Activated naive CD4-positive, alpha-beta T cell treated with anti-CD3 and anti-CD28 coated beads, Interleukin-2, amount 50 U/mL, for 16 hours (primary cell): ENCODE measurements around the gene ARMC2.
"Not testable (repeated sequence)": the region's sequence is repeated elsewhere in the genome, so short reads cannot be mapped to it uniquely, and the experiment has no call there.

ENCODE experiments used
- DNase-seq: peaks from one replicate; pipeline ENCODE4 v3.0.0-alpha.2; 2020

ARMC2 gene

GRCh38 chr6:108848116-108848868 is at the start of gene ARMC2:
TSS of gene ARMC2 (plus strand) at chr6:108848422. CDS start at chr6:108854268, 5,846 bp downstream.
- DNase-seq: peak; percentile 81

DNA sequence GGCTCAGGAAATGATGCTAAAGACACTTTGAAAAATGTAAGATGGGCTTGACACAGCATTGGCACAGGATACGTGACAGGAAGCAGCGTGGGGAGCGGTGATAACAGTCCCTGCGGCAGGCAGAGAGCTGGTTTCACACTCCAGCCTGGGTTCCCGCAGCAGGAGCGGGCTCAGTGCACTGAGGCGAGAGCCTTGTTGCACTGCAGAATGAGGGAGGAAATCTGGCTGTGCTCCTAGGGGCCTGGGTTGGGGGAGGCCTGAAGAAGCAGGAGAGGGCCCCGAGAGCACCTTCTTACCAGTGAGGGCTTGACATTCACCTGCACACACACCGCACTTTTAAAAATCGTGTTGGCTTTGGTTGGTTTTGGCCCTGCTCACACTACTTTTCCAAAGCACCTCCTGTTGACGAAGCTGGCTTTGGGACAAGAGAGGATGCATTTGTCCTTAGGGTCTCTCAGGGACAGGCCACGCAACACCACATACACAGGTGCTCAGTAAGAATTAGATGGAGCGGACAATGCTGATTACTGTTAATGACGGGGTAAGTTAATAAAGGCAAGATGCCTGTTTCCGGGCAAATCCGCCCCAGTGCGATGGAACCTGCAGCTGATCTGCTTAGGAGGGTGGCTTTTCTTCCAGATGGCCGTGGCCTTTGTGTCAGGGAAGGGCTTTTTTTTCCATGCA is 49.4 kb upstream of the ARMC2 start:
- peak; percentile 34 for DNase-seq

DNA sequence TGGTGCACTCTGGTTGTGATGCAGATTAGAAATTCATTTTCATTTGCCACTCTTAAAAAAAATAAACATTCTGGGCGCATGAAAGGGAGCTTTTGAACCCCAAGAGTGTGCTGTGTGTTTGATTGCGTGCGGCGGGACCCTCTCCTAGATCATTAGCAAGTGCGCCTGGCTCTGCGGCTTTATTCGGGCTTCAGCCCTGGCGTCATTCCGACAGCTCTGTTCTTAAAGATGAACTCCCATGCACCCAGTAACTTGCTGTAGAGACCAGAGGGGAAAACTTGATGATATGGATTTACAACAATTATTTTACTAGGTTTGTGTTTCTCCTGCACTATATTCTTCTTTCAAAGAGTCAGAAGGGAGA is 48.9 kb upstream of the ARMC2 start:
- no peak for DNase-seq

GRCh38 chr6:108799791-108800190 is 48.4 kb upstream of the ARMC2 start:
- no peak for DNase-seq

- DNase-seq: no peak
Measured at GRCh38 chr6:108800427-108800864, 47.8 kb upstream of the ARMC2 start.

- DNase-seq: no peak
Measured at GRCh38 chr6:108801366-108801765, 46.9 kb upstream of the ARMC2 start.

DNA sequence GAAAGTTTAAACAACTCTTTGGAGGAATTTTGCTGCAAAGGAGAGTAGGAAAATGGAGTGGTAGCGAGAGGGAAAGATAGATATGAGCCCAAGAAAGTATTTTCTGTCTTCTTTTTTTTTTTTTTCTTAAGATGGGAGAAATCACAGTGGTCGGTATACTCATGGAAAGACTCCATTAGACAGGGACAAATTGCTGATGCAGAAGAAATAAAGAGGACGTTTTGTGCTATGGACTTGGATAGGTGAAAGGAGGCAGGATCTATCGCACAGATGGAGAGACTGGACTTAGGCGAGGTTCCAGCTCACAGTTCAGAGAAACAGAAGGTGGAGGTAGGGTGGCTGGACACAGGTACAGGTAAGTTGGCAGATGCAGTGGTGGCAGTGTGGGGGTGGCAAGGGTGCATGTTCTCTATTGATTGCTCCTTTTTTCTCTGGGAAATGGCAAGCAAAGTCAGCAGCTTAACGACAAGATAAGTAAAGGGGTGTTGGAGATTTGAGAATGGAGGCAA is 44.2 kb upstream of the ARMC2 start:
- no peak for DNase-seq

- no peak for DNase-seq
Measured at GRCh38 chr6:108804956-108805355, 43.3 kb upstream of the ARMC2 start.

DNA sequence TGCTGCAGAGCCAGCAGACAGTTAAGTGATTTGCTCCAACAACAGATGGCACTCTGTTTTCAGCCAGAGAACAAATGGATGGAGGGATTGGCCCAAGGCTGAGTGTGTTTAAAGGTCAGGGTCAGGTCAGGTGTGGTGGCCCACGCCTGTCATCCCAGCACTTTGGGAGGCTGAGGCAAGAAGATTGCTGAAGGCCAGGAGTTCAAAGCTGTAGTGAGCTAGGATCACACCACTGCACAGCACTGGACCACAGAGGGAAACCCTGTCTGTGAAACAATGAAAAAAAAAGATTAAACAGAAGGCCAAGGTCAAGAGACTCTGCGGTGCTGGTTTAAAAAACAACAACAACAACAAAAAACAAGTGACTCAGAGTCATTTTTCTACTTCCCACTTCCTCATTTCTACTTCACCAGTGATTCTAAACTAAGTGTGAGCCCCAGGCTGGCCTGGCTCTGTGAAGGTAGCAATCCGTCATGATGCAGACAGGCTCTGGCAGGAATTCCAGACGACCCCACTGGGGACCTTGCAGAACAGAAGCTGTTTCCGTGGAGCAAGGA is 42.5 kb upstream of the ARMC2 start:
- DNase-seq: no peak

DNA sequence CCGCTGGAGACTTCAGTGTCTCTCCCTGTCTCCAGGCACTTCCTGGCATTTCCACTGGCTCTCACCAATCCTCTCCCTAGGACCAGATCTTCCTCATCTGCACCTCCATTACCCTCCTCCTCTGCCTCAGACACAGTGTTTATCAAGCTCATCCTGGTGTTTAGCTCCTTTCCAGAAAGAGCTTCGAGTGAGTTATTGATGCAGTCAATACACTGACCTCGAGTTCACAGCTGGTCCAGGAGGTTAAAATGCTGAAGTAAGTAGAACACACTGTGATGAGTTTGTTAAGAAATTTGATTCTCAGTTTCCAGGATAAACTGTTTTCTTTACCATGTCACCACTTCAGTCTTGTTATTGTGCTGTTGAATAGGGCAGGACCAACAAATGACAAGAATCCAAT is 42.1 kb upstream of the ARMC2 start:
- DNase-seq: no peak

DNA sequence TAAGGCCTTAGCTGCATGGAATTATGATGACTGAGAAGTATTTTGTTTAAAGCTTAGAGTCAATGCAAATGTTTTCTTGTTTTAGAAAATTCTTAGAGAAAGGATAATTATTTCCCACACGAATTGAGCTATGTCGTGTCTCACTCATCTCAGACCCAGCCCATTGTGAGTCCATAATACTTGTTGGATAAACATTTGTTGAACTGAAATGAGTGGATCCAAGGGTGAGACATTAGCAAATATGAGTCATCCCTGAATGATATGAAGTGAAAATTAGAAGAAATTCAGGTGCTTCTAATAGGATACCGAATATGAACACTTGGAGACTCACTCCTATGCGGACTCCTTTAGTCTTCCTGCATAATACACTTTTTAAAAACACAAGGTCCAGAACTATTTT is 41.6 kb upstream of the ARMC2 start:
- DNase-seq: no peak

- DNase-seq: no peak
Measured at GRCh38 chr6:108807928-108808327, 40.3 kb upstream of the ARMC2 start.

- no peak for DNase-seq
Measured at GRCh38 chr6:108809211-108809610, 39.0 kb upstream of the ARMC2 start.

DNA sequence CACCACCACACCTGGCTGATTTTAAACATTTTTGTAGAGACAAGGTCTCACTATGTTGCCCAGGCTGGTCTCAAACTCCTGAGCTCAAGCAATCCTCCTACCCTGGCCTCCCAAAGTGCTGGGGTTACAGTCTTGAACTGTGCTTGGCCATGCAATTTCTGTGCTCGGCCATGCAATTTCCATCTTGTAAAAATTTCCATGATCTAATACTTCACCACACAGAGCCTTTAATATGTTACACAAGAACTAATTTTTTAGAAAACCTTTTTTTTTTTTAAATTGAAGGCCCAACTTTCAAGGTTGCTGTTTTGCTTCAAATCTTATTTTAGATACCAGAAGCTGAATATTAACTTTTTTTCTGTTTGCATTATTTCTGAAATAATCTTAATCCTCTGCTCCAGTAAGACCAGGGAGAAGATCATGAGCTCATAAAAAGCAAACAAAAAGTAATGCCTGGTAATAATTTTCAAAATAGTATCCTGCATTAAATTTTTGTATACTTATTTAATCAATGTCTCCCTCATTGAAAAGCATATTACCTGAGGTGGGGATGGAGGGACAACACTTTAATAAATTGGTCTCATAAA is 38.1 kb upstream of the ARMC2 start:
- DNase-seq: no peak

DNA sequence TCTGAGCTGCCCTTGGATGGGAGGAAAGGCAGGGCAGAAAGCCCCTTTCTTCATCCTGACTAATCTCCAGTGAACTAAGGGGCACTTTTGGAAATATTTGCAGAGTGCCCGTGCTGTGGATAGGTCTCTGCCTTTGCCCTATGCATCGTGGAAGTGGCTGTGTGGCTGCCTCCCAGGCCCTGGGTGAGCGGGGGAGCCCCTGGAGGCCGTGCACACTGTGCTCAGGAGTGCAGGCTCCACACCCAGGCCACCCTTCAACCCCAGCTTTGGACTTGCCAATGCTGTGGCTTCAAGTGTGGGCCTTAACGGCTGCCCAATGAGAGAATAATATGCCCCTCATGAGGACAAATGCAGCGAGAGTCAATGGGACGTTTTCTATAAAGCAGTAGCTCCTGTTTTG is 36.7 kb upstream of the ARMC2 start:
- DNase-seq: no peak

DNA sequence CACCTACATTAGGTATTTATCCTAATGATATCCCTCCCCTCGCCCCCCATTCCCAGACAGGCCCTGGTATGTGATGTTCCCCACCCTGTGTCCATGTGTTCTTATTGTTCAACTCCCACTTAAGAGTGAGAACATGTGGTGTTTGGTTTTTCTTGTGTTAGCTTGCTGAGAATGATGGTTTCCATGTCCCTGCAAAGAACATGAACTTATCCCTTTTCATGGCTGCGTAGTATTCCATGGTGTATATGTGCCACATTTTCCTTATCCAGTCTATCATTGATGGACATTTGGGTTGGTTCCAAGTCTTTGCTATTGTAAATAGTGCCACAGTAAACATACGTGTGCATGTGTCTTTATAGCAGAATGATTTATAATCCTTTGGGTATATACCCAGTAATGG is 35.0 kb upstream of the ARMC2 start:
- DNase-seq: not testable (repeated sequence)

- not testable (repeated sequence) for DNase-seq
Measured at GRCh38 chr6:108817276-108817675, 30.9 kb upstream of the ARMC2 start.

DNA sequence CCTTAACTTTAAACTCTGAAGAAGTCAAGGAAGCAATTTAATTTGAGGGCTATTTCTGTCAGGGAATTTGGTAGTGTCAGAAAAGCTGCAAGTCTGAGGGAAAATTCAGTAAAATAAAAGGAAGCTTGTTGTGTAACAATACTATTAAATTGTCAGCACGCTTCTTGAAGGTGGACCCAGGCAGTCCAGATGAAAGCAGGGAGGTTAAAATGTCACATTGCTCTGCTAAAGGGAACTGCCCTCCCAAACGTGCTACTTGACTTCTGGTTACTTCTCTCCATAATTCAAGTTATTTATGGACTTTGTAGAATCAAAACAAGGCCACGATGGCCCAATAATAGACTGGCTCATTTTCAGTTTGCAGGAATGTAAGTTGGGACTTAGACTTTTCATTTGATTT is 28.2 kb upstream of the ARMC2 start:
- no peak for DNase-seq

DNA sequence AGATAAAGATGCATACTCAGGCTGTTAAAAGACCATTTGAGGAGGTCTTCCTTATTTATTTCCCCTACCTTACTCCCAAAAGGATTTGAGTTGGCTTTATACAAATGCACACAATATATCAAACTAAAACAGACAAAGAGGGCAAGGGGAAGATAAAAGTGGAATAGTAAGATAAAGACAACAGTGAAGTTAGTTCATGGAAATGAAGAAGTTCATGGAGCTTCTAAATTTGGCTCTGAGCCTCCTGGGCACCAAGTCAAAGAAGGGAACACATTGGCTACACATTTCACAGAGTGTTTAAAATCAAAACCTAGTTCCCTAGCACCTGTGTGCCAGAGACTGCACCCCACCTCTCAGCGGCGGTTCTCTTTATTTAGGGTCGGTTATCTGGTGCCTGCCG is 25.8 kb upstream of the ARMC2 start:
- DNase-seq: no peak

GRCh38 chr6:108825326-108825725 is 22.9 kb upstream of the ARMC2 start:
- DNase-seq: no peak

DNA sequence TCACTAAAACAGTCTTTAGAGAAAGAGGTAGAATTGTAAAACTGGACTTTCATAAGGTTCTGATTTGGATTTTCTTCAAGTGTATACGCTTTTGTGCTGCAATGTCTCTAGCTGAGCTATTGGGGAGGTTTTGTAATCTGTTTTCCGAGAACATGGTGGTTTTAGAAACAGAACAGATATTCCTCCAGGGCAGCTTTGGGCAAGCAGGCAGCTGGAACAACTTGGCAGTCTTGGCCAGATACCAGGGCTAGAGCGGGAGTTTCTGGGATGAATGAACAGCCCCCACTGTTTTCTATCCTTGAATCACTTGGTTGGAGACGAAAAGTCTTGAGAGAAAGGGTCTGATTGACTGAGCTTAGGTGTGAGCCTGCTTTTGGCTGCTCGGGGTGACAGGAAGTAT is 17.1 kb upstream of the ARMC2 start:
- DNase-seq: no peak

DNA sequence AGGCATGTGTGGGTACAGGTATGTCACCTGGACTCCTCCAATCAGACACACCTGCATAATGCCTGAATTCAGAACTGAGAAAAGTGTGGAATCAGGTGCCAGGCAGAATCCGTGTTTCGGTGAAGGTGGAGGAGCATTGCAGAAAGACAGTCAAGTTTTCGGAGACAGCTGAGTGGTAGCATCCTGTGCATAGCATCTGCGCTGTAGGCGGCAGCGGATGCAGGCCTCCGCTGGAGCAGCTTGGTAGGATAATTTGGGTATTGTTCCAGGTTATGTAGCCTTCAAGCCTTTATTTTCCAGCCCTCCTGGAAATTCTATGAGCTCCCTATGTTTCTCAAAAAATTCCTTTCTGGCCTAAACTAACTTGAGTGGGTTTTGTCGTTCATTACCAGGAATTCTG is 15.5 kb upstream of the ARMC2 start:
- no peak for DNase-seq

DNA sequence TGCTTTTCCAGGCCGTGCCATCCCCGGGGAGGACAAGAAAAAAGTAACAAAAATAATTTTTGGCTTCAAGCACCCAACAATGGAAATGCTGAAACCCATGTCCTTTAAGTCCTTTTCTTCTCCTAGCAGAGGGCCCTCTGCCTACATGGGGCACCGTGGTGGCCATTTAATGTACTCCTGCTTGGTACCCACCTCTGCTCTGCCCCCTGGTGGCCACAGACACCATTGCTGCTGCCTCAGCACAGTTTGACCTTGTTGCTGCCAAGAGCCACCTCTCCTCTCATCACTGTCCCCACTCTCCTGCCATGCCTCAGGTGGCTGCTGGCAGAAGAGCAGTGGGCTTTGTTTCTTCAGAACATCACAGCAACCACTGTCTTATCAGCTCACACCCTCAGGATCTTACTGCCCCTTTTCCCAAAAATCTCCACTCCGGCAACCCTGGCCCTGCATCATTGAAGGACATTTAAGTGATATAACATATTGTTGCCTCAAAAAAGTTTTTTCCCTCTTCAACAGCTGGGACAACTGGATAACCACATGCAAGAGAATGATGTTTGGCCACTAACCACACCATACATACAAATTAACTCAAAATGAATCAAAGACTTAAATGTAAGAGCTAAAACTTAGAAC is 12.9 kb upstream of the ARMC2 start:
- peak; percentile 85 for DNase-seq
